ENCODE results near the gene TEX261. TPM values are rescaled to one million over a fixed set of nuclear protein-coding genes. Genes with fewer than 3 reads are reported as not detected.
"Not testable (repeated sequence)": the region's sequence is repeated elsewhere in the genome, so short reads cannot be mapped to it uniquely, and the experiment has no call there.

Gene TEX261
- total RNA-seq, 1 donor from 2014 or later = 71.3 TPM

GRCh38 chr2:71018625-71019024 is 24.0 kb upstream of the TEX261 start:
- no peak overlapping the region for H3K27ac ChIP-seq

GRCh38 chr2:71011786-71012185 is 17.1 kb upstream of the TEX261 start:
- intact Hi-C loops (cut with DNase I) = not testable (repeated sequence)

More at GRCh38 chr2:71018625-71019024, 24.0 kb upstream of the TEX261 start:
- Histone ChIP-seq H3K36me3 (no peaks in the 10 kb centered on the region), H3K4me1 (no peaks in the 10 kb centered on the region), H3K27me3 (ENCODE audit: low read depth) (no peaks in the 10 kb centered on the region), H3K9me3 (no peaks in the 10 kb centered on the region), H3K4me3 (no peak overlapping the region)
- ATAC-seq (no peak), DNase-seq (no peak)
- no peak for TF ChIP-seq CTCF (IDR thresholded peaks at IDR 0.05)
- intact Hi-C loops (cut with DNase I) = no loop called here

GRCh38 chr2:71008342-71008741 is 13.7 kb upstream of the TEX261 start:
- Histone ChIP-seq H3K4me1 (no peaks in the 10 kb centered on the region), H3K27ac (no peak overlapping the region), H3K4me3 (no peak overlapping the region), H3K27me3 (ENCODE audit: low read depth) (peaks cover 25% of the 10 kb centered on the region), H3K9me3 (no peaks in the 10 kb centered on the region), H3K36me3 (no peaks in the 10 kb centered on the region)
- no peak for TF ChIP-seq CTCF (IDR thresholded peaks at IDR 0.05)
- no peak for ATAC-seq
- intact Hi-C loops (cut with DNase I) = no loop called here
- no peak for DNase-seq

More at GRCh38 chr2:71011786-71012185, 17.1 kb upstream of the TEX261 start:
- H3K27ac ChIP-seq, H3K4me1 ChIP-seq, H3K4me3 ChIP-seq, H3K36me3 ChIP-seq, ATAC-seq, H3K9me3 ChIP-seq, DNase-seq: not testable (repeated sequence)
- peaks cover 25% of the 10 kb centered on the region for H3K27me3 ChIP-seq (ENCODE audit: low read depth)

- Histone ChIP-seq H3K27ac (no peak overlapping the region), H3K27me3 (ENCODE audit: low read depth) (peaks cover 16% of the 10 kb centered on the region), H3K4me3 (no peak overlapping the region), H3K4me1 (no peaks in the 10 kb centered on the region), H3K36me3 (no peaks in the 10 kb centered on the region), H3K9me3 (no peaks in the 10 kb centered on the region)
- DNase-seq (no peak), ATAC-seq (no peak)
- no peak for TF ChIP-seq CTCF (IDR thresholded peaks at IDR 0.05)
- intact Hi-C loops (cut with DNase I) = no loop called here
Measured at GRCh38 chr2:71006955-71007799, 12.5 kb upstream of the TEX261 start.

GRCh38 chr2:71006323-71006722 is 11.7 kb upstream of the TEX261 start:
- no peaks in the 10 kb centered on the region for H3K4me1 ChIP-seq
- H3K9me3 ChIP-seq = no peaks in the 10 kb centered on the region
- intact Hi-C loops (cut with DNase I) = no loop called here
- peaks cover 9% of the 10 kb centered on the region for H3K27me3 ChIP-seq (ENCODE audit: low read depth)
- TF ChIP-seq CTCF (IDR thresholded peaks at IDR 0.05) = no peak
- H3K27ac ChIP-seq = no peak overlapping the region
- DNase-seq = no peak
- no peak for ATAC-seq
- no peaks in the 10 kb centered on the region for H3K36me3 ChIP-seq
- no peak overlapping the region for H3K4me3 ChIP-seq
